Measurements from ENCODE around the gene ZNF524.
"Not testable (repeated sequence)": the region's sequence is repeated elsewhere in the genome, so short reads cannot be mapped to it uniquely, and the experiment has no call there.

ZNF524 gene

DNA sequence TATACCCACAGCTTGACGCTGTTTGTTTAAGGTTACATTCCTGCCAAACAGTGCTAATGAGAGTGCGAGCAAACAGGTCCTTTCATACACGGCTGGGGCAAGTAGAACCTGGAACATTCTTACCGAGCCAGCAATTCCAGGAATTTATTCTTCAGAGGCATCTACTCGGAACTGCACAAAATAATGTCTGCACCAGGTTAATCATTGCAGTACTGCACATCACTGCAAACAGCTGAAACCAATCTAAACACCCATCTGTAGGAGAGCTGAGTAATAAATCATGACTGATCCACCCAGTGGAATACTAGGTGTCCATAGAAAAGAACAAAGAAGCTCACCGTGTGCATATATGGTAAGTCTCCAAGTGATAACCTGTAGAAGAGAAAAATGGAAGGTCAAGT is 18.3 kb upstream of the ZNF524 start:
- no peak for DNase-seq

DNA sequence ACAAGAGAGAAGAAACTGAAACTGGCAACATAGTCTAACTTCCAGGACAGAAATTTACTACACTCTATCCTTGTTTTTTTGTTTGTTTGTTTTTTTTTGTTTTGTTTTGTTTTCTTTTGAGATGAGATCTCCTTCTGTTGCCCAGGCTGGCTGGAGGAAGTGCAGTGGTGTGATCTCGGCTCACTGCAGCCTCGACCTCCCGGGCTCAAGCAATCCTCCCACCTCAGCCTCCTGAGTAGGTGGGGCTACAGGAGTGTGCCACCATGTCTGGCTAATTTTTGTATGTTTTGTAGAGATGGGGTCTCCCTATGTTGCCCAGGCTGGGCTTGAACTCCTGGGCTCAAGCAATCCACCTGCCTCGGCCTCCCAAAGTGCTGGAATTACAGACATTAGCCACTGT is 17.8 kb upstream of the ZNF524 start:
- not testable (repeated sequence) for DNase-seq

DNA sequence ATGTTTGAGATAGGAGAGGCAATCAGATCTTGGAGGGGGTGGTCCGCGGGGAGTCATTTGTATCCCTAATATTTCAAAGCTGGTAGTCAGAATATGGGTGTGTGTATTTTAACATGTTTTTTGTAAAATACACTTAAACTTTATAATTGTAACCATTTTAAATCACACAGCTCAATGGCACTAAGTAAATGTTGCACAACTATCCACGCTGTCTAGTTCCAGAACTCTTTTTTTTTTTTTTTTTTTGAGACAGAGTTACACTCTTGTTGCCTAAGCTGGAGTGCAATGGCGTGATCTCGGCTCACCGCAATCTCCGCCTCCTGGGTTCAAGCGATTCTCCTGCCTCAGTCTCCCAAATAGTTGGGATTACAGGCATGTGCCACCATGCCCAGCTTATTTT is 16.2 kb upstream of the ZNF524 start:
- not testable (repeated sequence) for DNase-seq

DNA sequence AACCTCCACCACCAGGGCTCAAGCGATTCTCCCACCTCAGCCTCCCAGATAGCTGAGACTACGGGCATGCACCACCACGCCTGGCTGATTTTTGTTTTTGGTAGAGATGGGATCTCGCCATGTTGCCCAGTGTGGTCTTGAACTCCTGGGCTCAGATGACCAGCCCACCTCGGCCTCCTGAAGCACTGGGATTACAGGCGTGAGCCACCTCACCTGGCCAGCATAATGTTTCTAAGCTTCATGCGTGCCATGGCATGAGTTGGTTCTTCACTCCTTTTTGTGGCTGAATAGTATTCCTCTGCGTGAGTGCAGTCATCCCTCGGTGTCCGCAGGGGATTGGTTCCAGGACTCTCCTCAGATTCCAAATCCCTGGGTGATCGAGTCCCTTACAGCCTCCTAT is 15.2 kb upstream of the ZNF524 start:
- DNase-seq: no peak

DNA sequence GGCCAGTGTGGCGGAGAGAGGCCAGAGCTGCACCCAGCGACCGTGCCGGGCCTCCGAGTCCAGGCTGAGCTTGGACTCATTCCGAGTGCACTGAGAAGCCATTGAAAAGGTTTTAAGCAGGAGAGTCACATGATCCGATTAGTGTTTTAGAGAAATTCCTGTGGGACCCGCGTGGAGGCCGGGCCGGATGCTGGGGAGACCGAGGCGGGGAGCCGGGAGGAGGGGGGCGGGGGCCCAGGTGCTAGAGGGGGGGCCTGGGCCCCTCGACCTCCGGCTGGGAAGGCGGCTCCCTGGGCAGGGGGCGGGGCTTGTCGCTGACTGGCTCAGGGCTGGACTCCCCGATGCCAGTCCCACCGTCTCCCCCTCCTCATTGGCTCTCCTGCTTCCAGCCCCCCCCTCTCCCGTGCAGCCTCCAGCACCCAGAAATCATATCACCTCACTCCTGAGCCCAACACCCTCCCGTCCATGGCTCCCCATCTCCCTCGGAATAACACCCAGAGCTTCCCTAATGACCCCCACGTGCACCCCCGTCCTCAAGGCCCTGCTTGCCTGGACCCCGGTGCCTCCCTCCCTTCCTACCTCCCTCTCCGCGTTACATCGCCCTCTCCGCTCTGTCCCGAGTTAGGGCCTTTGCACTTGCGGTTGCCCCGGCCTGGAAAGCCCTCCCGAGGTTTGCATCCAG is 14.3 kb upstream of the ZNF524 start:
- DNase-seq: peak; percentile 18

DNA sequence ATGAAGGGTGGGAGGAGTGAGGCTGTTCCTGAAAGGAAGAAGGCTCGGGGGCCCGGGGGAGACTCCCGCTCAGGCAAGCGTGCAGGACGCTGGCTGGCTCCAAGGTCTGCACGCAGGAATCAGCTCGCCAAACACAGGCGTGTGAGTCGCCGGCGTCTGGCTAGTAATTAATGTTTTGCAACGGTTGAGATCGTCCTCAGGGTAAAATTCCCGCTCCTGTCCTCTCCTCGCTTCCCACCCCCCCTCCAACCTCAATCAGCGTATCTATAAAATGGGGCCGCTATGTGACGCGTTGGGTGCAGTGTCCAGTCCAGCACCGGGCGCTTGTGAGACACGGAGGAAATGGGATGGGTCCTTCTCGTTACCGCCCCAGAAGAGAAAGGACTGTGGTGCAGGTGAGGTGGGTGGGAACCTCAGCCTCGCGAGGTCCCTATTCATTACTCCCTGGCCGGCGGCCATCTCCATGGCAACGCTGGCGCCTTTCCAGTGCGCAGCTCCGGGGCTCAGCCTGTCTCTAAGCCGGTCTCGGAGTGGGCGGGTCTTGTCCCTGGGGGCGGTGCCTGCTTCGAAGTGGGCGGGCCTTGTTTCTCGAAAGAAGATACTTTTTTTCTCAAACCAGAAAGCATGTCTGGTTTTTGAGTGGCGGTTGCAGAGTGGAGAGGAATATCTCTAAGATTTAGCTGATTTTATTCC is 13.0 kb upstream of the ZNF524 start:
- peak; percentile 87 for DNase-seq

DNA sequence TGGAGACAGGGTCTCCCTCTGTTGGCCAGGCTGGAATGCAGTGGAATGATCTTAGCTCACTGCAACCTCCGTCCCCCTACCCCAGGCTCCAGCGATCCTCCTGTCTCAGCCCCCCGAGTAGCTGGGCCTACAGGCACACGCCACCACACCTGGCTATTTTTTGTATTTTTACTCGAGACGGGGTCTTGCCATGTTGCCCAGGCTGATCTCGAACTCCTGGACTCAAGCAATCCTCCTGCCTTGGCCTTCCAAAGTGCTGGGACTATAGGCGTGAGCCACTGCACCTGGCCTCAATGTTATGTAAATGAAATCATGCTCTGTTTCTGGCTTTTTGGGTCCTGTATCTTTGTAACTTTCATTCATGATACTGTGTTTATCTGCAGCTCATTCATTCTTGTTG is 11.3 kb upstream of the ZNF524 start:
- no peak for DNase-seq

DNA sequence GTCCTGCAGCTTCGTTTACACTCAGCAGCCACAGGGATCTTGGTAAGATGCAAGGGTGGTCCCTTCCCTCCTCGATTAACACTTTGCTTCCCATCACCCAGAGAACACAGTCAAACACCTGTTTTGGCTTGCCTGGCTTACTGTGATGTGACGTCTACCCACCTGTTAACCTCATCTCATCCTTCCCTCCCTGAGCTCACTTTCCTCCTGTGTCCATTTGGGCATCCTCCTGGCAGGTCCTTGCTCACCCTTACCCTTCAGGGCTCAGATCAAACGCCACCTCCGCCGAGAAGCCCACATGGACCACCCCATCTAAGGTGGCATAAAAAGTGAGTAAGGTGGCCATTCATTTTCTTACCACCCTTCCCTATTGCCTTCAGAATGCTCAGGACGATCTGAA is 10.0 kb upstream of the ZNF524 start:
- DNase-seq: no peak

DNA sequence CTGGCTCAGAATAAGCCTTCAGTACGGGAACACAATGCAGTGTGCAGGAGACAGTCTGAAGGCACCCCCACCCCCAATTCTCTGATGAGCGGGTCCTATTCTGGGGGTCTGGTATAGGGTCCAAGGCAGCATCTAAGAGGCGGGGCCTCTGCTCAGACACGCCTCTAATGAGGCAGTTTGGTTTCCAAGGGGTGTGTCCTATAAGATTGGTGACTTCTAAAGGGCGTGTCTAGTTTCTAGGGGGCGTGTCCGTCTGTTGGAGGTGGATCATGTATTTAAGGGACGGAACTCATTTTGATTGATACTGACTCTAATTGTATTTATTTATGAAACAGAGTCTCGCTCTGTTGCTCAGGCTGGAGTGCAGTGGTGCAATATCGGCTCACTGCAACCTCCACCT is 9.5 kb upstream of the ZNF524 start:
- no peak for DNase-seq

DNA sequence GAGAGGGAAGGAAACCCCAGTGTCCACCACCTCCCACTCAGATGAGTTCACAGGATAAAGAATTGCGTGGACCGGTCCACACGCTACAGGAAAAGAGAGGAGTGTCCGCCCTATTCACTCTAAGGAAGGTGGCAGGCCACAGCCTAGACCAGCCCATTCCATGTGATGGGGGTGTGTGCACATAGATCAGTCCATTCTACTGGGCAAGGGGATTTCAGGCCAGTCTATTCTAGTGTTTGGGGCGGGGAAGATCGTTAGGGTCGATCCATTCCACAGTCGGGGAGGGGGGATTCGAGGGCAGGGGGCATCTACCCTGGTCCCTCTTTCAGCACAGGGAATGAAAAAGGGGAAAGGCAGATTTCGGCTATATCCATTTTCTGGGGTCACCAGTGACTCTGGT is 8.5 kb upstream of the ZNF524 start:
- DNase-seq: no peak

DNA sequence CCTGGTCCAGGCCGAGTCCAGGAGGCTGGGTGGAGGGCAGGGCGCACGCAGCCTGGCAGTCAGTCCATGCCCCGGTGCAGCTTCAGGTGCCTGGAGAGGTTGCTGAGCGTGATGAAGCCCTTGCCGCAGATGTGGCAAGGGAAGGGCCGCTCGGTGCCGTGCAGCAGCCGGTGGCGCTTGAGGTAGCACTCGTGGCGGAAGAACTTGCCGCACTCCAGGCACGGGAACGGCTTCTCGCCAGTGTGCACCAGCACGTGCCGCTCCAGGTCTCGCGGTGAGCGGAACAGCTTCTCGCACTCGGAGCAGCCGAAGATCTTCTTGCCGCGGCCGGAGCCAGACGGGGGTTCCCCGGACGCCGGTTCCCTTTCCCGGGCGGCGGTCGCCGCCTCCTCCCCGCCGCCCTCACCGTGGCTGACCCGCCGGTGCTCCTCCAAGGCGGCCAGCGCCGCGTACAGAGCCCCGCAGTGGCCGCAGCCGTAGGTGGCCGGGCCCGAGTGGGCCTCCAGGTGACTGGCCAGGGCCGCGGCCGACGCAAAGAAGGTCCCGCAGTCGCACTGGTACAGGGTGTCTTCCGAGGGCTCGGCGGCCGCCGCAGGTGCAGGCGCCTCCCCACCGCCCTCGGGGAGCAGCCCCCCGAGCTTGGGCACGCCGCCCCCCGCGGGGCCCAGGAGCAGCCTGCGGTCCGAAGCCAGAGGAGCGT is 7.5 kb upstream of the ZNF524 start:
- no peak for DNase-seq

DNA sequence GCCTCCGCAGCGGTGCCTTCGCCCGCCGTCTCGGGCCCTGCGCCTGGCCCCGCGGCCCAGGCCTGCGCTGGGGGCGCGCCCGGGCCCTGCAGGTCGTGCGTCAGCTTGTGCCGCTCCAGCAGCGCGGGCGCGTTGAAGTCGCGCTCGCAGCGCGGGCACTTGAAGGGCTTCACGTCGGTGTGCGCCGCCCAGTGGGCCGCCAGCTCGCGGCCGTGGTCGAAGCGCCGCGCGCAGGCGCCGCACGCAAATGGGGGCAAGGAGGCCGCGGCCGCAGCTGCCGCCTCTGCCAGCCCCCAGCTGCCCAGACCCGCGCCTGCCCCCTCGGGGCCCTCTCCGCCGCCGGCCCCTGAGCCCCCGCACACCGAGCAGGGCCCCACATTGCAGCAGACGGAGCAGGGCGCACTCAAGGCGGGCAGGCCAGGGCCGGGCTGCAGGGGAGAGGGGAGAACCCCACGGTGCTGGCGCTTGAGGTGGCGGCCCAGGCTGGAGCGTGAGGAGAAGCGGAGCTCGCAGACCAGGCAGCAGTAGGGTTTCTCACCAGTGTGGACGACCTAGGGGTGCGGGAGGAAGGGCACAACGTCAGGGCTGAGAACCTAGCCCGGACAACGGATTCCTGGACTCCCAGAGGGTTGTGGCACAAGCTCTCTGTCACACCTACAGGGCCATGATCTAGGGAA is 6.9 kb upstream of the ZNF524 start:
- no peak for DNase-seq

DNA sequence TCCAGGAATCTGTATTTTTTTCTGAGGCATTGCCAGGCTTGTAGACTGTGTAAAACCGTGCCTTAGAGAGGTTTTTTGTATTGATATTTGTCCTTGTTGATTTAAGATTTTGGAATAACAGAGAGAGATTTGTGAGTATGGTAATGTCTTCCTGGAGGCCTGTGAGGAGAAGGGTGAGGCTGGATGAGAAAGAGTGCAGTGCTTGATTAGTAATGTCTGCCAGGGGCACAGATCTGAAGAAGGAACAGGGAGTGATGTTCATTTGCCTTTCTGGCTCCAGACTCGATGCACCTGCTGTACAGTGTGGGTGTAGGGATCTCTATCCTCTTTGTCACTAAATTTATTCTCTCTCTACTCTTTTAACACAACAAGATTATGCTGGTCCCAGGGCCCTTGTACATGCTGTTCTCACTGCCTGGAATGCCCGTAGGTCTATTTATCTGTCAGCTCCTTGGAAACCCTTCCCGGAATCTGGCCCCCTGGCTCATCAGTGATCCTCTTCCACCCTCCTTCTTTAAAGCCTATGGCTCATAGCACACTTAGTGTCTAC is 5.0 kb upstream of the ZNF524 start:
- no peak for DNase-seq

DNA sequence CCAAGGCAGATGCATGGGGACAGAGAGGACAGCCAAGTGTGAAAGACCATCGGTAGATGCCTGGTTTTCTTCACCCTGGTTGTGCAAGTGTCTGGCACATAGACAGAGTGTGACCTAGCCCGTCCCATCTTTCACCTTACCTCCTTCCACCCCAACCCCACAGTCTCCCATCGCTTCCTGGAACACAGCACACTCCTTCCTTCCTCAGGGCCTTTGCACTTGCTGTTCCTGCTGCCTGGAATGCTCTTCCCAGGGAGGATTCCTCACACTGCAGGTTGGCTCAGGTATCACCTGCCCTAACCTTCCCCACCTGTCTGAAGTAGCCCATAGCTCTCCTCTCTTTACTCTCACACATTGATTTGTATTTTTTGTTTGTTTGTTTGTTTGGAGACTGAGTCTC is 3.8 kb upstream of the ZNF524 start:
- no peak for DNase-seq

DNA sequence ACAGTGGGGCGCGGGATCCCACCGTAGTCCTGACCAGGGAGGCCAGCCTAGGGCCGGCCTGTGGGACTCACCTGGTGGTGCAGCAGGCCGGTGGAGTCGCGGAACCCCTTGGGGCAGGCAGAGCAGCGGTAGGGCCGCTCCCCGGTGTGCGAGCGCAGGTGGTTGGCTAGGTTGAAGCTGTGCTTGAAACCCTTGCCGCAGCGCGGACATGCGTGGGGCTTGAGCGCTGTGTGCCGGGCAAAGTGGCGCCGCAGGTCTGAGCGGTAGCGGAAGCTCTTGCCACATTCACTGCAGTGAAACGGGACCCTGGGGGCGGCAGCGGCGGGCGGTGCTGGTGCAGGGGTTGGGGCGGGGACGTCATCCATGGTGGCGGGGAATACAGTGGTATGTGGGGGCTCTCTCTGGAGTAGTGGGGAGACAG is 2.6 kb upstream of the ZNF524 start:
- no peak for DNase-seq

DNA sequence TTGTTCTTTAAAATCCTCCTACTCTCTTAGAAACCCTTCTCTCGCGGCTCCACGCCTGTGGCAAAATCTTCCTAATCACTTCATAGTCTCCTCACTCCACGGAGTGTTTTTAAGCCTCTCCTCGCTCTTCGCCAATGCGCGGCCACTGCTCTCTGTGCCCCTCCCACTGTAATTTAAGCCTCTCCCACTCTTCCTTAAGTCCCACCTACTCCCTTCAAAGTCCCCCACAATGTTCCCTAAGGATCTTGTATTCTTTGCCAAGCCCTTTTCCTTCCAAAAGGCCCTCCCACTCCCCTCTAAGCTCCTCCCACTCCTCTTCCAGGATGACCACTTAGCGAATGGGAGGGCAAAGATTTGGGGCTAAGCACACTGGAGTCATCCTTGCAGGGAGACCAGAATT is 2.1 kb upstream of the ZNF524 start:
- DNase-seq: no peak

DNA sequence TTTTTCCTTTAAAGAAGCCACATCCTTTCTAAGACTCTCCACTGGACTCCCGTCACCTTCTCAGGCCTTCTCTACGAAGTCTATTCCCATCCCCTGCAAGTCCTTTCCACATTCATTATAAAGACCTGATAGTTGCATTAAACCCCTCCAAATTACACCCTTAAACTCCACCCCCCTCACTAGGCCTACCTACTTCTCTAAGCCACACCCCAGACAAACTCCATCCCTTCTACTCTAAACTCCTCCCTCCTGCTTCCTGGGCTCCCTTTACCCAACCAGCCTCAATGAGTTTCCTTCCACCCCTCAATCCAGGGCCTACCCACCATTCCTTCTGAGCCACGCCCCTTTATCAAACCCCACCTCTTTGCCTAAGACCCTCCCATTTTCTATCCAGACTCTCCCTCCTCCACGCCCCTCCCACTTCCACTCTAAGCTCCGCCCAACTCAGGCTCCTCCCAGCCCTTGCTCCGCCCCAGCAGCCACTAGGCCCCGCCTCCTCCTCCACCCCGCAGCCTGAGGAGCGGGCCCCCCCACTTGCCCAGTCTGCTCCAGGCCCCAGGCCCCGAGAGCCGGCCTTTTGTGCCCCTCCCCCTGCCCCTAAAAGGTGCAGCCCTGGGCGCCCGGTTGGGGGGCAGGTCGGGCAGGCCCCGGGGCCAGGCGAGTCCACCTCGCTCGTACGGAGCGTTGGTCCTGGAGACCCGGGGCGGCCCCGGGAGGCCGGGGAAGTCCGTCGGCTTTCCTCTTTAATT is 1.2 kb upstream of the ZNF524 start:
- DNase-seq: peak; percentile 95

DNA sequence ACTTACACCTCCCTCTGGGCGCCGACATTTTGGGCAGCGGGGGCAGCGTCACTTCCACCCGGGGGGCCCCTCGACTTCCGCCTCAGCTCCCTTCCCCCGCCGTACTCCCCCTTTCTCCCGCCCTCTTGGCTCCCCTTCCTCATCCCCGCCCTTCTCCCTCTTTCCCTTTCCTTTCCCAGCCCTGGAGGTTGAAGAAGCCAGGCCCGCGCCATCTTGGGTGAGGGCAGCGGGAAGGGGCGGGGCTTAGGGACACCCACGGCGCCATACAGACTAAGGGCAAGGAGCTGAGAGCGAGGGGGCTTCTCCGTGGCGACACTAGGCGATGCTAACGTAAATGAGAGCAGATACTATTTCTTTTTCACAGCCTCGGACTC is 633 bp upstream of the ZNF524 start, which contains the start of gene FIZ1:
TSS of gene FIZ1 (minus strand) at position 50 of the 374 bp plus-strand sequence. CDS start 1,652 bp downstream, outside the sequence.
- DNase-seq: peak; percentile 95

DNA sequence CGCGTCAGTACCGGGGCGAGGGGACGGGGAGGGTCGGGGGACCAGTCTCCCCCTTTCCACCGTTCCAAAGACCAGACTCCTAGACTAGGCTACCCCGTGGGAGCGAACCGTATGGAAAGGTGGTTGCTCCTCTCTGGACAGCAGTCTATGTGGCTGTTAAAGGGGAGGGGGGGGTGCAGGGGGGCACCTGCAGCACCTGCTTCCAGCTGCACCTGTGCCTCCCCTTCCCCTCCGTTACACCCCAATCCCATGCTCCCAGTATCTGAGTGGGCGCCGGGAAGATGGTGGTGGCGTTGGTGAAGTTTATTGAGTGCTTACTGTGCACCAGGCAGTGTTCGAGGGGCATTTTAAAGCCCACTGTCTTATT is 557 bp downstream of the ZNF524 start:
- no peak for DNase-seq

DNA sequence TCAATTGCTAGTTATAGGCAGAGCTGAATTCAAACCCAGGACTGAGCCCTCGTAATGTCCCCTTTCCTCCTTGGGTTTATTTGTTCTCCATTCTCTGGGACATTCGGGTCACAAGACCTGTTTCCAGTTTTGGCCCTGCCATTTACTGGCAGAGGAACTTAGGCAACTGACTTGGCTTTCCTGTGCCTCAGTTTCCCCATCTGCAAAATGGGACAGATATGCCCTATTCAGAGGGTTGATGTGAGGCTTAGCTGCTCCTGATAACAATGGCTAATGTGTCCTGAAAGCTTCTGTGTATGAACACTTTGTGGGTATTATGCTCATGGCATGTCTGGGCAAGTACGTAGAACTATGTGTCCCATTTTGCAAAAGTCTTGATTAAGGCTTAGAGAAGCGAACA is 996 bp downstream of the ZNF524 start:
- no peak for DNase-seq

DNA sequence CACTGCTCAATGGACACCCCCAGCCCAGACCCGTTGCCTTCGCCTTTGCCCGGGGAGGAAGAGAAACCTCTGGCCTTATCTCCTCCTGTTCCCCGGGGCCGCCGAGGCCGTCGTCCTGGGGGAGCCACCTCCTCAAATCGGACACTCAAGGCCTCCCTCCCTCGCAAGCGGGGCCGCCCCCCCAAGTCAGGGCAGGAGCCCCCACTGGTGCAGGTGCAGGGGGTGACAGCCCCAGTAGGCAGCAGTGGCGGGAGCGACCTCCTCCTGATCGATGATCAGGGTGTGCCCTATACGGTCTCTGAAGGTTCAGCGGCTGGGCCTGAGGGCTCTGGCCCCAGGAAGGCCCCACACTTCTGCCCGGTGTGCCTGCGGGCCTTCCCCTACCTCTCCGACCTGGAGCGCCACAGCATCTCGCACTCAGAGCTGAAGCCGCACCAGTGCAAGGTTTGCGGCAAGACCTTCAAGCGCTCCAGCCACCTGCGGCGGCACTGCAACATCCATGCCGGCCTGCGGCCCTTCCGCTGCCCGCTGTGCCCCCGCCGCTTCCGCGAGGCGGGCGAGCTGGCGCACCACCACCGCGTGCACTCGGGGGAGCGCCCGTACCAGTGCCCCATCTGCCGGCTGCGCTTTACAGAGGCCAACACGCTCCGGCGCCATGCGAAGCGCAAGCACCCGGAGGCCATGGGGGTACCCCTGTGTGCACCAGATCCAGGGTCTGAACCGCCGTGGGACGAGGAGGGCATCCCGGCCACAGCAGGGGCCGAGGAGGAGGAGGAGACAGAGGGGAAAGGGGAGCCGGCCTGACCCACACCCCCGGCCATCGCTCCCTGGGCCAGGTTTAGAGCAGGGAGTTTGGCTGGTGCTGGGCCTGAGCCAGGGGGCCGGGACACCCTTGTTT is 2.3 kb downstream of the ZNF524 start:
- no peak for DNase-seq

All from central memory CD4-positive, alpha-beta T cell (primary cell).